ENCODE results near the gene SPTLC2.

DNA sequence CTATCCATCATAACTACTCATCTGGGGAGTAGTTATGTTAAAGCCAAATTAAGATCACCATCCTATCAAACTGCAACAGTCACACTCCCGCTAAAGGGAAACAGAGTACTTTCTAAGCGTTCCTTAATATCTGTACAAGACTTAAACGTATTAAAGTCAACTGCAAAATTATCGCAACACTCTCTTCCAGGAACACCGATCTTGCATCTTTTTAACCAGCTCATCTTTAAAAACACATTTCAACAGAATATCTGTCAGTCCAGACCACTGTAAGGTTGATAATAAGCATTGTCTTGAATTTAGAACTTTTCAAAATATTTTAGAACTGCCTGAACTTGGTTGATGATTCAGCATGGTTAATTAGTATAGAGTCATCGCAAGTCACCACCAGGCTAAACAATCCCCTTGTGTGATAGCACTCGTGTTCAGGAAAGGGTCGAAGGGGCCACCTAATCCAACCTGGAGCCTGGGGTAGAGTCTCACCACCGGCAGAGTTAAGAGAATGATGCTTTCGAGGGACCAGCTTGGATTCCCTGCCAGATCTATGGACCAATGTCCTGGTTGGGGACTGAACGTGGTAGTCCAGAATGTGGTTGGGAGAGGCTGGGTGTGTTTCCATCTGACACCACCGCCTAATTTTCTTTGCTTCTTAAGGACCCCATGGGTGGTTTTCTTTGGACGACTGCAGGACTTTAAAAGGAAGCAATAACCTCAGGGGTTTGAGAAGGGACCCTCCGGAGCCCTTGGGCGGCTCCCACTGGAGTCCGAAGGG is 890 bp downstream of the SPTLC2 start:
- TF ChIP-seq NRF1 (IDR thresholded peaks at IDR 0.05; ENCODE audit: low read depth, low read length) (no peak), CBX5 (IDR thresholded peaks at IDR 0.05; ENCODE audit: low read depth, low read length) (no peak), SUZ12 (IDR thresholded peaks at IDR 0.05; ENCODE audit: low read length) (no peak), SRF (IDR thresholded peaks at IDR 0.05; ENCODE audit: low read depth, low read length) (no peak), PHF8 (conservative IDR thresholded peaks at IDR 0.05; ENCODE audit: low read depth, low read length) (no peak), HDAC2 (IDR thresholded peaks at IDR 0.05; ENCODE audit: borderline replicate concordance in 1 of 2, low read depth in 2 of 2, low read length in 2 of 2) (no peak), MAX (IDR thresholded peaks at IDR 0.05) (no peak), CHD1 (IDR thresholded peaks at IDR 0.05; ENCODE audit: low read depth, low read length) (no peak), EZH2 (IDR thresholded peaks at IDR 0.05; ENCODE audit: low read depth, low read length, severe bottlenecking) (no peak), EP300 (IDR thresholded peaks at IDR 0.05; ENCODE audit: borderline replicate concordance in 1 of 2, low read depth in 2 of 2, low read length in 2 of 2) (no peak), YY1 (IDR thresholded peaks at IDR 0.05; ENCODE audit: low read depth, low read length) (no peak)
- TF ChIP-seq, protein P1, sequence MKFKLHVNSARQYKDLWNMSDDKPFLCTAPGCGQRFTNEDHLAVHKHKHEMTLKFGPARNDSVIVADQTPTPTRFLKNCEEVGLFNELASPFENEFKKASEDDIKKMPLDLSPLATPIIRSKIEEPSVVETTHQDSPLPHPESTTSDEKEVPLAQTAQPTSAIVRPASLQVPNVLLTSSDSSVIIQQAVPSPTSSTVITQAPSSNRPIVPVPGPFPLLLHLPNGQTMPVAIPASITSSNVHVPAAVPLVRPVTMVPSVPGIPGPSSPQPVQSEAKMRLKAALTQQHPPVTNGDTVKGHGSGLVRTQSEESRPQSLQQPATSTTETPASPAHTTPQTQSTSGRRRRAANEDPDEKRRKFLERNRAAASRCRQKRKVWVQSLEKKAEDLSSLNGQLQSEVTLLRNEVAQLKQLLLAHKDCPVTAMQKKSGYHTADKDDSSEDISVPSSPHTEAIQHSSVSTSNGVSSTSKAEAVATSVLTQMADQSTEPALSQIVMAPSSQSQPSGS (IDR thresholded peaks at IDR 0.05; ENCODE audit: low read length): no peak
- TF ChIP-seq, protein P2, sequence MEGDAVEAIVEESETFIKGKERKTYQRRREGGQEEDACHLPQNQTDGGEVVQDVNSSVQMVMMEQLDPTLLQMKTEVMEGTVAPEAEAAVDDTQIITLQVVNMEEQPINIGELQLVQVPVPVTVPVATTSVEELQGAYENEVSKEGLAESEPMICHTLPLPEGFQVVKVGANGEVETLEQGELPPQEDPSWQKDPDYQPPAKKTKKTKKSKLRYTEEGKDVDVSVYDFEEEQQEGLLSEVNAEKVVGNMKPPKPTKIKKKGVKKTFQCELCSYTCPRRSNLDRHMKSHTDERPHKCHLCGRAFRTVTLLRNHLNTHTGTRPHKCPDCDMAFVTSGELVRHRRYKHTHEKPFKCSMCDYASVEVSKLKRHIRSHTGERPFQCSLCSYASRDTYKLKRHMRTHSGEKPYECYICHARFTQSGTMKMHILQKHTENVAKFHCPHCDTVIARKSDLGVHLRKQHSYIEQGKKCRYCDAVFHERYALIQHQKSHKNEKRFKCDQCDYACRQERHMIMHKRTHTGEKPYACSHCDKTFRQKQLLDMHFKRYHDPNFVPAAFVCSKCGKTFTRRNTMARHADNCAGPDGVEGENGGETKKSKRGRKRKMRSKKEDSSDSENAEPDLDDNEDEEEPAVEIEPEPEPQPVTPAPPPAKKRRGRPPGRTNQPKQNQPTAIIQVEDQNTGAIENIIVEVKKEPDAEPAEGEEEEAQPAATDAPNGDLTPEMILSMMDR (IDR thresholded peaks at IDR 0.05; ENCODE audit: control extremely low read depth in 1 of 3, insufficient read depth in 1 of 3, low read depth in 1 of 3, low read length in 3 of 3): no peak
